Keratinocyte (primary cell): ENCODE data around the gene HPS4. TPM values are rescaled to one million over a fixed set of nuclear protein-coding genes. Genes with fewer than 3 reads are reported as not detected.

Experiments
- DNase-seq: peaks from one replicate; pipeline ENCODE4 v3.0.0-alpha.2; 2011; ENCODE audit warnings: low read depth, missing footprints, low spot score
- FAIRE-seq: peaks from 2 replicates; lab custom pipeline; 2011; peaks lifted over from hg19 to GRCh38; lab: Jason Lieb, UNC
- H2AFZ ChIP-seq: 2 replicates; pipeline ENCODE4 v1.6.0; 2012; ENCODE audit warnings: low read length, control low read depth, inconsistent platforms; ENCODE audit not compliant: control insufficient read depth
- H3K27ac ChIP-seq: 2 replicates; pipeline ENCODE4 v1.5.1; 2011; ENCODE audit warnings: low read length; ENCODE audit not compliant: control insufficient read depth, insufficient read depth
- H3K27me3 ChIP-seq: 3 replicates; pipeline ENCODE4 v1.6.0; 2011; ENCODE audit warnings: low read length; ENCODE audit not compliant: control insufficient read depth, insufficient read depth; ENCODE audit errors: extremely low read depth
- H3K36me3 ChIP-seq, 2 experiments: 2 replicates in 1 of 2; 3 replicates in 1 of 2; pipeline ENCODE4 v1.5.1; 2011; ENCODE audit warnings: low read length in 2 of 2, mild to moderate bottlenecking in 1 of 2; ENCODE audit not compliant: control insufficient read depth in 2 of 2, insufficient read depth in 2 of 2; ENCODE audit errors: extremely low read depth in 1 of 2
- H3K4me1 ChIP-seq: 3 replicates; pipeline ENCODE4 v1.5.1; 2011; ENCODE audit warnings: low read length; ENCODE audit not compliant: control insufficient read depth, insufficient read depth; ENCODE audit errors: extremely low read depth
- H3K4me2 ChIP-seq: 3 replicates; pipeline ENCODE4 v1.6.0; 2011; ENCODE audit warnings: low read depth, low read length; ENCODE audit not compliant: control insufficient read depth, insufficient read depth; ENCODE audit errors: extremely low read depth
- H3K4me3 ChIP-seq, 3 experiments: fragments of 200-600 bp in 1 of 3; sonication (generic) in 1 of 3; 2 replicates in 2 of 3; 3 replicates in 1 of 3; pipeline ENCODE4 v1.5.1; 2011 to 2016; ENCODE audit warnings: low read length in 3 of 3, mild to moderate bottlenecking in 3 of 3, control low read depth in 2 of 3, inconsistent platforms in 1 of 3, low read depth in 1 of 3, mixed read lengths in 1 of 3, mixed run types in 1 of 3, moderate library complexity in 1 of 3; ENCODE audit not compliant: control insufficient read depth in 2 of 3, insufficient read depth in 2 of 3; ENCODE audit errors: extremely low read depth in 1 of 3
- H3K79me2 ChIP-seq: 2 replicates; pipeline ENCODE4 v1.6.0; 2012; ENCODE audit warnings: low read length; ENCODE audit not compliant: control insufficient read depth, insufficient read depth
- H3K9ac ChIP-seq: 3 replicates; pipeline ENCODE4 v1.6.0; 2011; ENCODE audit warnings: low read length; ENCODE audit not compliant: control insufficient read depth, insufficient read depth; ENCODE audit errors: extremely low read depth
- H3K9me1 ChIP-seq: 3 replicates; pipeline ENCODE4 v1.6.0; 2011; ENCODE audit warnings: low read length; ENCODE audit not compliant: control insufficient read depth, insufficient read depth; ENCODE audit errors: extremely low read depth
- H3K9me3 ChIP-seq: 2 replicates; pipeline ENCODE4 v1.5.1; 2012; ENCODE audit warnings: low read depth, low read length; ENCODE audit not compliant: control insufficient read depth
- H4K20me1 ChIP-seq: 3 replicates; pipeline ENCODE4 v1.6.0; 2011; ENCODE audit warnings: low read length; ENCODE audit not compliant: control insufficient read depth, insufficient read depth; ENCODE audit errors: extremely low read depth
- EZH2 ChIP-seq: IDR thresholded peaks from one replicate; pipeline ENCODE4 v1.6.1; 2012; ENCODE audit warnings: inconsistent platforms, mild to moderate bottlenecking, low read length, moderate library complexity
- dilution Hi-C: fragments of 300-500 bp; cut with MboI; formaldehyde crosslinking; loops from one replicate; pipeline ENCODE4 v1.7.0; 2020; ENCODE audit warnings: low sequenced_read_pairs; ENCODE audit not compliant: extremely low pct_ligation_motif_present
- polyA plus RNA-seq, 5 experiments: library from polyadenylated mRNA; depleted of rRNA in 3 of 5; stranded (reverse) in 3 of 5; stranded (forward) in 1 of 5; unstranded in 1 of 5; fragments of >200 nt; gene quantifications; 1 replicate in 1 of 5; 2 replicates in 3 of 5; 3 replicates in 1 of 5; pipeline versions ENCODE4 v1.2.1 to v1.2.3, GENCODE V29; 2011 to 2012; ENCODE audit warnings: missing spikeins in 2 of 5, low read depth in 1 of 5, low replicate concordance in 1 of 5
- TF ChIP-seq, protein P1 (sequence below), 3 experiments: IDR thresholded peaks in 1 of 3; conservative IDR thresholded peaks in 1 of 3; optimal IDR thresholded peaks in 1 of 3; 2 replicates in 2 of 3; 3 replicates in 1 of 3; pipeline versions ENCODE3 to v1.5.1; 2011; ENCODE audit warnings: low read length in 3 of 3, mild to moderate bottlenecking in 3 of 3, moderate library complexity in 2 of 3, control low read depth in 1 of 3, inconsistent platforms in 1 of 3; ENCODE audit not compliant: insufficient read depth in 2 of 3; ENCODE audit errors: extremely low read depth in 1 of 3

HPS4 gene
- polyA plus RNA-seq, 1 donor (not counting 4 experiments of a cell fraction or from before 2014, with no cell fraction given) = 21.3 TPM

- TF ChIP-seq, protein P1, sequence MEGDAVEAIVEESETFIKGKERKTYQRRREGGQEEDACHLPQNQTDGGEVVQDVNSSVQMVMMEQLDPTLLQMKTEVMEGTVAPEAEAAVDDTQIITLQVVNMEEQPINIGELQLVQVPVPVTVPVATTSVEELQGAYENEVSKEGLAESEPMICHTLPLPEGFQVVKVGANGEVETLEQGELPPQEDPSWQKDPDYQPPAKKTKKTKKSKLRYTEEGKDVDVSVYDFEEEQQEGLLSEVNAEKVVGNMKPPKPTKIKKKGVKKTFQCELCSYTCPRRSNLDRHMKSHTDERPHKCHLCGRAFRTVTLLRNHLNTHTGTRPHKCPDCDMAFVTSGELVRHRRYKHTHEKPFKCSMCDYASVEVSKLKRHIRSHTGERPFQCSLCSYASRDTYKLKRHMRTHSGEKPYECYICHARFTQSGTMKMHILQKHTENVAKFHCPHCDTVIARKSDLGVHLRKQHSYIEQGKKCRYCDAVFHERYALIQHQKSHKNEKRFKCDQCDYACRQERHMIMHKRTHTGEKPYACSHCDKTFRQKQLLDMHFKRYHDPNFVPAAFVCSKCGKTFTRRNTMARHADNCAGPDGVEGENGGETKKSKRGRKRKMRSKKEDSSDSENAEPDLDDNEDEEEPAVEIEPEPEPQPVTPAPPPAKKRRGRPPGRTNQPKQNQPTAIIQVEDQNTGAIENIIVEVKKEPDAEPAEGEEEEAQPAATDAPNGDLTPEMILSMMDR (optimal IDR thresholded peaks at IDR 0.05 in 1 of 3, IDR thresholded peaks at IDR 0.05 in 1 of 3, conservative IDR thresholded peaks at IDR 0.05 in 1 of 3; ENCODE audit: extremely low read depth in 1 of 3, insufficient read depth in 2 of 3, low read length in 3 of 3) = no peak
- TF ChIP-seq EZH2 = no peak
- H3K9me3 ChIP-seq = no peaks in the 10 kb centered on the region
- dilution Hi-C loops = no loop called here
- no peaks in the 10 kb centered on the region for H3K9me1 ChIP-seq
- DNase-seq (no peak), FAIRE-seq (no peak)
- no peak overlapping the region for H3K4me3 ChIP-seq
- no peak overlapping the region for H2AFZ ChIP-seq
- H3K79me2 ChIP-seq = peaks cover 6% of the 10 kb centered on the region
- no peak overlapping the region for H3K9ac ChIP-seq
- no peak overlapping the region for H3K4me2 ChIP-seq
- H3K36me3 ChIP-seq = peaks cover 11 to 69% of the 10 kb centered on the region in 2 experiments
- no peaks in the 10 kb centered on the region for H4K20me1 ChIP-seq
- peaks cover 44% of the 10 kb centered on the region for H3K4me1 ChIP-seq
- H3K27me3 ChIP-seq = no peaks in the 10 kb centered on the region
- H3K27ac ChIP-seq = peak overlapping the region; percentile 53
Measured at GRCh38 chr22:26462641-26463040, 20.9 kb downstream of the HPS4 start.

DNA sequence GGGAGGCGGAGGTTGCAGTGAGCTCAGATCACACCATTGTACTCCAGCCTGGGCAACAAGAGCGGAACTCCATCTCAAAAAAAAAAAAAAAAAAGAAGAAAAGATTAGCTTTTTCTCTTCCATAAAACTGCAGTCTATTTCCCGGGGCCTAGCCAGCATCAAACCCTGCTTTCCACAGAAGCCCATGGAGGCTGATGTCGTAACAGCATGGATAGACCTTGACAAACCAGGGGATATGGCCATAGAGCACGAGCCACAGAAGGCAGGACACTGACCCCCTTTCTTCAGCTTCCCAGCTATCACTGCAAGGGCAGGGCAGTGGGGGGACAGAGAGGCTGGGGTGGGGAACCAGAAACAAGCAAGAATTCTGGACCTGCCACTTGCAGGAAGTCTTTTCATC, 21.5 kb downstream of the HPS4 start:
- Histone ChIP-seq H3K9me1 (no peaks in the 10 kb centered on the region), H3K27ac (no peak overlapping the region), H3K36me3 (peaks cover 14 to 64% of the 10 kb centered on the region in 2 experiments), H3K4me1 (peaks cover 44% of the 10 kb centered on the region), H2AFZ (no peak overlapping the region), H4K20me1 (no peaks in the 10 kb centered on the region), H3K4me3 (no peak overlapping the region), H3K4me2 (no peak overlapping the region), H3K79me2 (peaks cover 6% of the 10 kb centered on the region), H3K27me3 (no peaks in the 10 kb centered on the region), H3K9ac (no peak overlapping the region), H3K9me3 (no peaks in the 10 kb centered on the region)
- no peak for DNase-seq
- TF ChIP-seq EZH2 = no peak
- TF ChIP-seq, protein P1 (optimal IDR thresholded peaks at IDR 0.05 in 1 of 3, IDR thresholded peaks at IDR 0.05 in 1 of 3, conservative IDR thresholded peaks at IDR 0.05 in 1 of 3; ENCODE audit: extremely low read depth in 1 of 3, insufficient read depth in 2 of 3, low read length in 3 of 3) = no peak
- FAIRE-seq = no peak
- dilution Hi-C loops = no loop called here
